DND-41 (cell line): ENCODE data around the gene IFT43.

Source experiments
- ATAC-seq: fragments of 200-7000 bp; cut with Tn5 transposase; 3 replicates; pipeline ENCODE4 v1.9.1; 2021; ENCODE audit warnings: low read depth; ENCODE audit not compliant: insufficient read depth
- DNase-seq: peaks from one replicate; pipeline ENCODE4 v3.0.0-alpha.2; 2020
- H2AFZ ChIP-seq: 2 replicates; pipeline ENCODE4 v1.6.0; 2012; ENCODE audit warnings: low read depth, low read length
- H3K27ac ChIP-seq: 2 replicates; pipeline ENCODE4 v1.5.1; 2012; ENCODE audit warnings: low read length, inconsistent platforms
- H3K27me3 ChIP-seq: fragments of 200-600 bp; sonication (generic); 2 replicates; pipeline ENCODE4 v1.6.0; 2012; ENCODE audit warnings: low read length, mild to moderate bottlenecking, inconsistent platforms; ENCODE audit not compliant: insufficient read depth, poor library complexity
- H3K36me3 ChIP-seq: 2 replicates; pipeline ENCODE4 v1.5.1; 2012; ENCODE audit warnings: low read length, inconsistent platforms; ENCODE audit not compliant: insufficient read depth
- H3K4me1 ChIP-seq: 2 replicates; pipeline ENCODE4 v1.5.1; 2012; ENCODE audit warnings: mild to moderate bottlenecking, low read length; ENCODE audit not compliant: insufficient read depth
- H3K4me2 ChIP-seq: 2 replicates; pipeline ENCODE4 v1.6.0; 2012; ENCODE audit warnings: mild to moderate bottlenecking, moderate library complexity, low read length, inconsistent platforms; ENCODE audit not compliant: insufficient read depth
- H3K4me3 ChIP-seq, 2 experiments: fragments of 200-600 bp in 1 of 2; shearing (Covaris generic) in 1 of 2; 2 replicates each; pipeline ENCODE4 v1.5.1; 2012 to 2016; ENCODE audit warnings: inconsistent platforms in 2 of 2, low read length in 2 of 2, mild to moderate bottlenecking in 2 of 2, low read depth in 1 of 2, moderate library complexity in 1 of 2
- H3K79me2 ChIP-seq: 2 replicates; pipeline ENCODE4 v1.6.0; 2012; ENCODE audit warnings: low read length, inconsistent platforms; ENCODE audit not compliant: insufficient read depth
- H3K9ac ChIP-seq: 2 replicates; pipeline ENCODE4 v1.6.0; 2012; ENCODE audit warnings: low read depth, mild to moderate bottlenecking, inconsistent platforms, low read length, moderate library complexity
- H3K9me3 ChIP-seq: 2 replicates; pipeline ENCODE4 v1.5.1; 2012; ENCODE audit warnings: low read length, moderate library complexity, mild to moderate bottlenecking, inconsistent platforms; ENCODE audit not compliant: insufficient read depth, severe bottlenecking
- H4K20me1 ChIP-seq: 2 replicates; pipeline ENCODE4 v1.6.0; 2012; ENCODE audit warnings: low read length; ENCODE audit not compliant: insufficient read depth
- CTCF ChIP-seq: IDR thresholded peaks from 2 replicates; pipeline ENCODE4 v1.5.1; 2012; ENCODE audit warnings: borderline replicate concordance, low read length, moderate library complexity, mild to moderate bottlenecking; ENCODE audit not compliant: poor library complexity, severe bottlenecking; ENCODE audit errors: extremely low read depth
- EZH2 ChIP-seq: IDR thresholded peaks from 3 replicates; pipeline ENCODE4 v1.6.1; 2012; ENCODE audit warnings: borderline replicate concordance, low read depth, mild to moderate bottlenecking, moderate library complexity, low read length, inconsistent platforms; ENCODE audit not compliant: severe bottlenecking

The IFT43 gene

GRCh38 chr14:76083796-76084765 is 98.5 kb downstream of the IFT43 start:
- Histone ChIP-seq H4K20me1 (no peaks in the 10 kb centered on the region), H3K9me3 (no peaks in the 10 kb centered on the region), H2AFZ (no peak overlapping the region), H3K36me3 (no peaks in the 10 kb centered on the region), H3K4me1 (no peaks in the 10 kb centered on the region), H3K27ac (no peak overlapping the region), H3K9ac (no peak overlapping the region), H3K79me2 (no peaks in the 10 kb centered on the region), H3K4me2 (no peak overlapping the region), H3K4me3 (no peak overlapping the region), H3K27me3 (no peaks in the 10 kb centered on the region)
- DNase-seq (no peak), ATAC-seq (no peak)
- TF ChIP-seq CTCF (no peak), EZH2 (no peak)

- Histone ChIP-seq H4K20me1 (no peaks in the 10 kb centered on the region), H3K4me3 (no peak overlapping the region), H3K36me3 (no peaks in the 10 kb centered on the region), H3K4me1 (no peaks in the 10 kb centered on the region), H3K9me3 (no peaks in the 10 kb centered on the region), H3K4me2 (no peak overlapping the region), H2AFZ (no peak overlapping the region), H3K27me3 (no peaks in the 10 kb centered on the region), H3K79me2 (no peaks in the 10 kb centered on the region), H3K27ac (no peak overlapping the region), H3K9ac (no peak overlapping the region)
- ATAC-seq (no peak), DNase-seq (no peak)
- no peak for TF ChIP-seq EZH2
- TF ChIP-seq CTCF = no peak
These were observed 99.8 kb downstream of the IFT43 start for GRCh38 chr14:76085358-76085757.

GRCh38 chr14:76086636-76087035 is 101.1 kb downstream of the IFT43 start:
- Histone ChIP-seq H3K9me3 (no peaks in the 10 kb centered on the region), H3K4me2 (no peak overlapping the region), H3K4me1 (no peaks in the 10 kb centered on the region), H3K79me2 (no peaks in the 10 kb centered on the region), H4K20me1 (peaks cover 5% of the 10 kb centered on the region; the same call in 1 of the 2 replicates), H2AFZ (no peak overlapping the region), H3K4me3 (no peak overlapping the region), H3K27me3 (no peaks in the 10 kb centered on the region), H3K27ac (no peak overlapping the region), H3K9ac (no peak overlapping the region), H3K36me3 (no peaks in the 10 kb centered on the region)
- no peak for TF ChIP-seq CTCF
- TF ChIP-seq EZH2 = no peak
- ATAC-seq = no peak
- no peak for DNase-seq
